GM19099 (cell line): ENCODE measurements around the gene ZXDC.

ENCODE experiments used
- POLR2A ChIP-seq: IDR thresholded peaks from 3 replicates; pipeline ENCODE4 v1.6.1; 2011; ENCODE audit warnings: low read depth; ENCODE audit not compliant: insufficient read length; ENCODE audit errors: extremely low read depth

The ZXDC gene, protein sequence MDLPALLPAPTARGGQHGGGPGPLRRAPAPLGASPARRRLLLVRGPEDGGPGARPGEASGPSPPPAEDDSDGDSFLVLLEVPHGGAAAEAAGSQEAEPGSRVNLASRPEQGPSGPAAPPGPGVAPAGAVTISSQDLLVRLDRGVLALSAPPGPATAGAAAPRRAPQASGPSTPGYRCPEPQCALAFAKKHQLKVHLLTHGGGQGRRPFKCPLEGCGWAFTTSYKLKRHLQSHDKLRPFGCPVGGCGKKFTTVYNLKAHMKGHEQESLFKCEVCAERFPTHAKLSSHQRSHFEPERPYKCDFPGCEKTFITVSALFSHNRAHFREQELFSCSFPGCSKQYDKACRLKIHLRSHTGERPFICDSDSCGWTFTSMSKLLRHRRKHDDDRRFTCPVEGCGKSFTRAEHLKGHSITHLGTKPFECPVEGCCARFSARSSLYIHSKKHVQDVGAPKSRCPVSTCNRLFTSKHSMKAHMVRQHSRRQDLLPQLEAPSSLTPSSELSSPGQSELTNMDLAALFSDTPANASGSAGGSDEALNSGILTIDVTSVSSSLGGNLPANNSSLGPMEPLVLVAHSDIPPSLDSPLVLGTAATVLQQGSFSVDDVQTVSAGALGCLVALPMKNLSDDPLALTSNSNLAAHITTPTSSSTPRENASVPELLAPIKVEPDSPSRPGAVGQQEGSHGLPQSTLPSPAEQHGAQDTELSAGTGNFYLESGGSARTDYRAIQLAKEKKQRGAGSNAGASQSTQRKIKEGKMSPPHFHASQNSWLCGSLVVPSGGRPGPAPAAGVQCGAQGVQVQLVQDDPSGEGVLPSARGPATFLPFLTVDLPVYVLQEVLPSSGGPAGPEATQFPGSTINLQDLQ

DNA sequence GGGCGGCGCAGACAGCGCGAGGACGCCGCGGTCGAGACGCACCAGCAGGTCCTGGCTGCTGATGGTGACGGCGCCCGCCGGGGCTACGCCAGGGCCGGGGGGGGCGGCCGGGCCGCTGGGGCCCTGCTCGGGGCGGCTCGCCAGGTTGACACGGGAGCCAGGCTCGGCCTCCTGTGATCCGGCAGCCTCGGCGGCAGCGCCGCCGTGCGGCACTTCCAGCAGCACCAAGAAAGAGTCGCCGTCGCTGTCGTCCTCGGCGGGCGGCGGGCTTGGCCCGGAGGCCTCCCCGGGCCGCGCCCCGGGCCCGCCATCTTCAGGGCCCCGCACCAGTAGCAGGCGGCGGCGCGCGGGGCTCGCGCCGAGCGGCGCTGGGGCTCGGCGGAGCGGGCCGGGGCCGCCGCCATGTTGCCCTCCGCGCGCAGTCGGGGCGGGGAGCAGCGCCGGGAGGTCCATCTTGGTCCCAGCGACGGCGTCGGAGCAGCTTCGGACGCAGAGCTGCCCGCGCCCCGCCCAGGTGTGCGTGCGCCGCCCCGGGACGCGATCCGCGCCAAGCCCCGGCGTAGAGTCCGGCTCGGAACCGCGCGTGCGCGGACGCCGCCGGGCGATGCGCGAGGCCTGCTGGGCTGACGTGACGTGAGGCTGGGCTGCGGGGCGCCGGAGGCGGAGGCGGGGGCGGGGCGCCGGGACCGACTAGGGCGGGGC lies at the start of gene ZXDC:
ZXDC (minus strand) TSS at position 479 of the 702 bp plus-strand sequence; CDS start at position 453, 26 bp downstream.
- peak; percentile 88 for TF ChIP-seq POLR2A

DNA sequence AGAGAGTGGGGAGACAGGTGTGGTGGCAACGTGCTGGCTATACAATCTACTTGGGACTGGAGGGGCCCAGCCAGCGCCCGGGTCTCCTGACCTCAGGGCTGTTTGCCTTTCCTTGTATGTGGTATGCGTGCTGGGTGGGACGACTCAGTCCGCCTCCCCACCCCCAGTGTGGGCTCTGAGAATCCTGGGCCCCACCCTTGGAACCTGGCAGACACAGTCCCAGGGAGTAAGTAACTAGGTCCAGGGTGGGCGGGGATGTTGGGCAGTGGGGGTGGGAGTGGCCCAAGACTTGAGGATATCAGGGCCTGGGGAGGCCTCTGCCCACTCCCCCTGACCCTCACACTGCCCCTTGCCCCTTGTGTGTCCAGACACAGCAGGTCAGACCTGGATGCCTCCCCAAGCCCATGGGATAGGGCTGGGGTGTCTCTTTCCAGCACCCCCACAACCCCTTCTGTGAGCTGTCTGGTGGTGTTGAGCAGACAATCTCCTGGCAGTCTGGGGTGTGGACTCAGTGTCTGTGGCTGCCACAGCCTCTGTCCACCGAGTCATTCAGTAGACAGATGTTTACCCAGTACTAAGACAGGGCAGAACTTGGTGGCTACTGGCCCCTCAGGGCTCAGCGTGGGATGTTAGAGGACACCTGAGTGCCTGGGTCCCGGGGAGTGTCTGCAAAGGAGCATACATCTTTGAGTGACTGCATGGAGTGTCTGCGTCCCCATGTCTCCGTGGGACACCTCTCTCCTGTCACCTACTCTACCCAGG lies 49.6 kb upstream of the ZXDC start:
- no peak for TF ChIP-seq POLR2A

DNA sequence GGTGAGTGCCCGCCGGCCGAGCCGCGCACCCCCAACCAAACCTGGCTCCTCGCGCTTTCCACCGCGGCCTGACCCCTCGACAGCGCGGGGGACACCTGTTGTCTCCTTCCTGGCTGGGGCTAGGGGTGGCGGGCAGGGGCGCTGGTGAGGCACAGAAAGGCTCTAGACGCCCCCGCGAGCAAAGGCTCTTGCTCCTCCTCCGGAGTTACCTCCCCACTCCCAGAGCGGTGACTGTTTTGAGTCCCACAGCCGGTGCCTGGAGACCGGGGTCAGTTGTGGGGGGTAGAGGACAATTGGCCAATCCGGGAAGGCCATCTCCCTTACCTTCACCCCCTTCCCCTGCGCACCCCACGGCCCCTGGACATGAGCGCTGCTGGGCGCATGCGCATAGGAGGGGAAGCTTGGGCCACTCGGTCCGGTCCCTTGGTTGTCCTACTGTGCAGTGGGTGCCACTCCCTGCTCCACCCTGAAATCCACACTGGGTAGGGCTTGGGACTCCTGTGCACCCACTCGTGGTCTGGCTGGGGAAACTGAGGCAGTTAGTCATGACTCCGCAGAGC lies 48.8 kb upstream of the ZXDC start:
- no peak for TF ChIP-seq POLR2A

DNA sequence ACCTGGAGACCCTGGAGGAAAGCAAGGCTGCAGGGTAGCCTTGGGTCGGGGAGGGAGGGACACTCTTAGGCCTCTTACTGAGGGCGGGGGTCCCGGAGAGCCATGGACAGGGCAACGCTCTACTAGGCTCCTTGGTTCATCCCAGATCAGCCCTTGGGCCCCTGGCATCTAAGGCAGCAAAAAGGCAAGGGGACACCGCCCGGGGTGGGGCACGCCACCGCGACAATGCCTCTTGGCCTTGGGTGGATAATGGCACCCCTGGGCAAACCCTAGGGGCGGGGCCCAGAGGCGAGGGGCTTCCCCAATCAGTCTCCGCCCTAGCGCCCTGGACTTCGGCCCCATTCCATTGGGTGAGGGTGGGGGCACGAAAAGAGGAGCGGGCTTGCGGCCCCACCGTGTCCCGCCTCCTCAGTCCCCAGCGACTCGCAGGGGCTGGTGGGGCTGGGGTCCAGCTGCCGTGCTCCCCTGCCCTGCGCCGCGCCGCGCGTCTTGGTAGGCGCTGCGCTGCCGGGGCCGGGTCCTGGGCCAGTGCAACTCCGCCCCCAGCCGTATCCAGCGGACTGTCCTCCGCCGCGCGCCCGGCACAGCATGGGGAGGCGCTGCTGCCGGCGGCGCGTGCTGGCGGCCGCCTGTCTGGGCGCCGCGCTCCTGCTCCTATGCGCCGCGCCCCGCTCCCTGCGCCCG lies 48.2 kb upstream of the ZXDC start, which contains the start of gene CHST13:
CHST13 (plus strand) TSS at position 411 of the 684 bp plus-strand sequence; CDS start at position 589, 178 bp downstream.
- TF ChIP-seq POLR2A = no peak

DNA sequence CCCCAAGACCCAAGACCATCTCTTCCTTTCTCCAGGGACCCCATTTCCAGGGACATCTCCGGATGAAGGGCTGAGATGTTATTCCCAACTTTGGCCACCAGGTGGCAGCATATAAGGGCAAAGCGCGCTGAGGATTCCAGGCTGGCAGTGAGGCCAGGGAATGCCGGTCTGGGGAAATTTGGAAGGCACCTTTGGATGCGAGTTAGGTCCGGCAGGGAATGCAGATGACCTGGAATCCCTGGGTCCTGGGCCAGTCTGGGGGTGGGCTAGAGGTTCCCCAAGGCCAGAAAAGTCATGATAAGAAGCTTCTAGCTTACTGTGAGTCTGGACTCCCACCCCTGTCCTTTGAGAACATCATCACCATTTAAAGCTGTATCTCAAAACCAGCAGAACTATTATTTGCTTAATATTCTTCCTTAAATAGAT lies 46.7 kb upstream of the ZXDC start:
- TF ChIP-seq POLR2A = no peak

DNA sequence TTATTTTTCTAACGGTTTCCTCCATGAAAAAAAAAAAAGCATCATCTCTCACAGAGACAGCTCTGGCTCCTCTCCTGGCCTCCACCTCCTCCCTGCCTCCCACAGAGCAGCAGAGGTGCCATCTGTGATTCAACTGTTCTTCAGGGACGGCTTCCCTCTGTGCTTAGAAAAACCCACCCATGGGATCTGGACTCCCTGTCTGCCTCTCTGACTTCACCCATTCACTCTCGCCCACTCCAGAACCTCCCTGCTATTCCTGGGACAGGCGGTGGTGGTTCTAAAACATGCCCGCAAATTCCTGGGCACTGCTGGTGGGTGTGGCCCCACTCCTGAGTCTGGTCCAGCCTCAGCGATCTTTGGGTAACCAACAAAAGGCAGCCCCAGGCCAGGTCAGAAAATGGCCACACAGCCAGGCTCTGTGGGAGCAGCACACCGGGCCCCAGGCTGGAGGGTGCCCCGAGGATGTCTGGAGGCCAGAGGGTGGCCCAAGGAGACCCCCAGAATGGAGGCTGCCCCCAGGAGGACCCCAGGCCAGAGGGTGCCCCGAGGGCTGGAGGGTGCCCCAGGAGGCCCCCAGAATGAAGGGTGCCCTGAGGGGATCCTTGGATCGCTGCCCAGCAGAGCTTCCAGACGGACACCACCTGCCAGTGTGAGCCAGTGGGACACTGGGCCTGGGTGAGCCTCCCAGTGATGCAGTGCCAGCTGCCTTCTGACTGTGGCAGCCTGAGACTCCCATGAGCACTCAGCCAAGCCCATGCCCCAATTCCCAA lies 45.6 kb upstream of the ZXDC start:
- TF ChIP-seq POLR2A = no peak

DNA sequence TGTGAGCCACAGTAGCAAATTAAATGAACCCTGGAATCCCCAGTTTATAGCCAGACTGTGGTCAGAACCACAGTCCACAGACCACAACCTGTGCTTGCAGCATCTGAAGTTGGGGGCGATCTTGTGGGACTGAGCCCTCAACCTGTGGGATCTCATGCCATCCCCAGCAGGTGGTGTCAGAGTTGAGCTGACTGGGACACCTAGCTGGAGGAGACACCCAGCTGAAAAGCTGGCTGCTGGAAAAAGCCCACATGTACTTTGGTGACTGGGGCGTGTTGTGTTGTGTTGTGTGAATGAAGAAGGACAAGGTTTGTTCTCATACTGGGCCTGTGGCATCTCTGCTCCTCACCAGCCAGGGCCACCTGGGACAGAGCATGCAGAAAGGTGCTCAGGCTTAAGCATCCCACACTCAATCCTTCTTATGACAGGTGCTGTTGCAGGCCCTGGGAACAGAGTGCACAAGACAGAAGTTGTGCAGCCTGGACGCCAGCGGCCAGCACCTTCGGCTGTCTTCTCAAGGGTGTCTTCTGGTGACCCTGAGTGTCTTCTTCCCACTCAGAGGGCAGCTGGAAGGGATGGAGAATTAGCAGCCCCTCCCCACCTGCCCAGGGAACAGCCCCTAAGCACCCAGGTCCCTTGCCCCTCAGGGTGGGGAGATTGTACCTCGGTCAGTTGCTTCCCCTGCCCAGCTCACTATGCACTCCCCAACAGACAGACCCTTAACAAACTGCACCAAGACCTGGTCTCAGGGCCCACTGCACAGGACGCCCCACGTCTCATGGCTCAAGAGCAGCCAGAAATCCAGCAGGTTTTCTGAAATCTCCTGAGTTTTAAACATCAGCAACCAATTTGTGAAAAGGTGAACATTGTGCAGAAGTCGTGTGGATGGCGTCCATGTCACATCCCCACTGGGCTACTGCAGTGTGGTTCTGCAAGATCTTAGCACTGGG lies 44.1 kb upstream of the ZXDC start:
- no peak for TF ChIP-seq POLR2A

DNA sequence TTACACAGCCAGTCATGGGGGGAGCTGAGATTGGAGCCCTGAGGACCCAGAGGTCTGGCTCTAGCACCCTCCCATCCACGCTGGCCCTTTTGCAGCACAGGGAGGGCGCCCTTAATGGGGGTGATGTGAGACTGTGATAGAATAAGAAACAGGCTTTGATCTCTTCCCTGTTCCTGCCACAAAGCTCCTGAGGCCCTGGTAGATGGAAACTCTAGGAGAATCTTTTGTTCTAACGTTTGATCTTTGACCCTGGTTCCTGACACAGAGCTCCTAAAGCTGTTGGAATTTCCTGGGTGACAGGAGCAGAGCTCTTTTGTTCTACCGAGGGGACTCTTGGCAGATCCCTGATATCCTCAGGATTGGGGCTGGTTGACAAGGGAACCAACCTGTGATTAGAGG lies 43.1 kb upstream of the ZXDC start:
- no peak for TF ChIP-seq POLR2A

DNA sequence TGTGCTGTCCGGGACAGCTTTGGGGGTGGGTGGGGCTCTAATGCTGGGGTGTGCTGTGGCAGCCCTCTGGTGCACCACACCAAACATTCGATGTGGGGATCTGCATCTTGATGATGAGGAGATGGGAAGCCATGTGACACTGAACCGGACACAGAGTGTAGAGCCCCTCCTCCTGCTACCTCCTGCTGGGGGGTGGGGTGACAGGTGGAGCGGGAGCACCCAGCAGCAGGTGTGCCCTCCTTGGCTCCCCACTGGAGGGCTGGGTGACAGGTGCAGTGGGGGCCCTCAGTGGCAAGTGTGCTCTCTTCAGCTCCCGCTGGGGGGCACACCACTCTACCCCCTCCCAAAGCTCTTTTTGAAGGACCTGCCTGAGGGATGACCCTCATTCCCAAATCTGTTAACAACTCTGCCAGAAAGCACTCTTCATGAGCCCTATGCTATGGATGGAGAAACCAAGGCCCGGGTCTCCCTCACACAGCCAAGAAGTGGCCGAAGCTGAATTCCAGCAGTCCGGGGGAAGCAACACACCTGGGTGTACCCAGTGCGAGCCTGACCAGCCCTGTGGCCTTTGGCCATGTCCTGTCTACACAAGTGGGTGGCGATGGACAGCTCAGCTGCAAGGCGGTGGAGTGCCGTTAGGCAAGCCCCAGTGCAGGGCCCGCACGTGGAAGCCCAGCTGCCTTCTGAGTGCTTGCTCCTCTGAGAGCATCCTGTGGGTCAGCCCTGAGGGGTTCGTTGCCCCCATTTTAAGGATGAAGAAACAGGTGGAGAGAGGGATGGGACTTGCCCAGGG lies 42.5 kb upstream of the ZXDC start:
- TF ChIP-seq POLR2A = no peak

DNA sequence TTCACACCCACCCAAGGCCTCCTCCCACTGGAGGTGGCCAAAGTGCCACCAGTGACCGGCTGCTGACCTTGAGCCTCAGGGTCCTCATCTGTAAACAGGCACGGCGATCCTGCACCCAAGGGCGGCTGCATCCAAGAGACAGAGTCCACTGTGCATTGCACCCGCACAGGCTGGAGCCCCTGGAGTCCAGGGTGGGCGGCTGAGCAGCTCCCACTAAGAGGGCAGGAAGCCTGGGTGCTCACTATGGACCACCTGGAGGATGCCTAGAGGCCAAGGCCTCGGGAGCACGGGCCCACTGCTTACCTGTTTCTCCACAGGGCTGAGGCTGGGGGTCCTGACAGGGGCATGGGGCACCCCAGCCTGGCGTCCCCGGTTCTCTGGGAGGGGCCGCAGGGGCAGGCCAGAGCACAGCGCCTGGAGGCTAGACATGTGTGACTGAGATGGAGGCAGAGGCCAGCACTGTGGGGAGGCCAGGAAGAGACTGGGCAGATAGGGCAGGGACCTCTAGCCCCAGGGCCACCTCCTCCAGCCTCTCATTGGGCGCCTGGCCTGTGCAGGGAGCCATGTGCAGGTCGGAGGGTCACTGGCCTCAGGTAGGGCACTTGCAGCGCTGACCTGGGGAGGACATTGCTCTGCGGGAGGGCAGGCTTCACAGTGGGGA lies 41.7 kb upstream of the ZXDC start, which contains the start of gene UROC1:
UROC1 (minus strand) TSS at position 483 of the 661 bp plus-strand sequence; CDS start at position 429, 54 bp downstream.
- no peak for TF ChIP-seq POLR2A
